Right cardiac atrium (tissue), 5 donors: ENCODE results near the gene SYCP2. TPM values are rescaled to one million over a fixed set of nuclear protein-coding genes. Genes with fewer than 3 reads are reported as not detected.
A peak's percentile ranks its signal among the peaks of the same experiment; 100 is the strongest.

ENCODE experiments used
- ATAC-seq, 2 donors: fragments of 200-7000 bp; cut with Tn5 transposase; one replicate each; pipeline versions ENCODE4 v1.8.0 to v1.9.1; 2020; ENCODE audit warnings: moderate library complexity in 2 of 2, mild to moderate bottlenecking in 1 of 2
- DNase-seq, 3 donors: peaks; one replicate each; pipeline ENCODE4 v3.0.0-alpha.2; 2020
- H3K27ac ChIP-seq: one replicate; pipeline ENCODE4 v1.5.1; 2013; ENCODE audit warnings: mild to moderate bottlenecking, low read length, control low read depth, moderate library complexity
- H3K27me3 ChIP-seq: one replicate; pipeline ENCODE4 v1.6.1; 2013; ENCODE audit not compliant: control insufficient read depth, insufficient read depth
- H3K4me1 ChIP-seq: one replicate; pipeline ENCODE4 v1.6.1; 2013; ENCODE audit warnings: low read length; ENCODE audit not compliant: control insufficient read depth, insufficient read depth
- H3K4me3 ChIP-seq: one replicate; pipeline ENCODE4 v1.5.1; 2013; ENCODE audit warnings: low read length, control low read depth
- H3K9me3 ChIP-seq: one replicate; pipeline ENCODE4 v1.6.1; 2013; ENCODE audit warnings: low read length; ENCODE audit not compliant: control insufficient read depth
- WGBS: extraction: QIAGEN DNeasy Blood & Tissue Kit; methylation state at CpG from one replicate; pipeline ENCODE4 v1.1.7; 2013; 5-methylcytosine and 5-hydroxymethylcytosine counted together
- intact Hi-C, 4 donors: fragments of 100-400 bp; cut with DNase I; formaldehyde crosslinking; loops; one replicate each; pipeline versions ENCODE4 v1.11.0 to v1.14.0; 2022 to 2023
- polyA plus RNA-seq: library from polyadenylated mRNA; stranded (reverse); fragments of 200-250 nt; gene quantifications from one replicate; pipeline ENCODE4 v1.2.3, GENCODE V29; 2013
- total RNA-seq, 4 donors: library from RNA; stranded (reverse); fragmentation: NEBNext Ultra II Directional; extraction: Animal tissue kit (Norgen Biotek cat#: 25700); gene quantifications; one replicate each; pipeline ENCODE4 v1.2.1, GENCODE V29; 2021
- donor health status: healthy with polysubstance abuse.
- donor health status: DM: no; HTN: yes; CAD: no.
- donor health status: DM: no; HTN: no; CAD: no.
- donor health status: DM: no; HTN: yes; CAD: no; lungs with severe emphysema.
- donor health status: DM: yes; HTN: yes; CAD: no.

The SYCP2 gene
- total and polyA plus RNA-seq, 5 donors: 1.6 to 1.8 (median 1.7) TPM

GRCh38 chr20:59828125-59829053, 105.0 kb downstream of the SYCP2 start:
- H3K27ac ChIP-seq: no peak overlapping the region
- ATAC-seq (no peak), DNase-seq (no peak)
- no peaks in the 10 kb centered on the region for H3K9me3 ChIP-seq
- no peak overlapping the region for H3K4me3 ChIP-seq
- peaks cover 2% of the 10 kb centered on the region for H3K4me1 ChIP-seq
- intact Hi-C loops: no loop called here
- WGBS: 86% methylated on average over 15 of the region's 15 CpGs
- no peaks in the 10 kb centered on the region for H3K27me3 ChIP-seq

- DNase-seq (no peak), ATAC-seq (no peak)
- H3K27me3 ChIP-seq: no peaks in the 10 kb centered on the region
- intact Hi-C loops: no loop called here
- H3K4me3 ChIP-seq: no peak overlapping the region
- H3K27ac ChIP-seq: no peak overlapping the region
- no peaks in the 10 kb centered on the region for H3K9me3 ChIP-seq
- peaks cover 2% of the 10 kb centered on the region for H3K4me1 ChIP-seq
- 79% methylated on average over 16 of the region's 16 CpGs for WGBS
Observed at GRCh38 chr20:59827138-59828056, 106.0 kb downstream of the SYCP2 start.

- 75% methylated on average over 11 of the region's 11 CpGs for WGBS
- Histone ChIP-seq H3K27me3 (no peaks in the 10 kb centered on the region), H3K9me3 (no peaks in the 10 kb centered on the region), H3K27ac (no peak overlapping the region), H3K4me1 (peaks cover 3% of the 10 kb centered on the region), H3K4me3 (no peak overlapping the region)
- intact Hi-C loops: no loop called here
- peak in 1 of 3 donors; percentile 66 for DNase-seq
- peak; percentile 70 to 85 for ATAC-seq
Observed at GRCh38 chr20:59825944-59826759, 107.3 kb downstream of the SYCP2 start.

DNA sequence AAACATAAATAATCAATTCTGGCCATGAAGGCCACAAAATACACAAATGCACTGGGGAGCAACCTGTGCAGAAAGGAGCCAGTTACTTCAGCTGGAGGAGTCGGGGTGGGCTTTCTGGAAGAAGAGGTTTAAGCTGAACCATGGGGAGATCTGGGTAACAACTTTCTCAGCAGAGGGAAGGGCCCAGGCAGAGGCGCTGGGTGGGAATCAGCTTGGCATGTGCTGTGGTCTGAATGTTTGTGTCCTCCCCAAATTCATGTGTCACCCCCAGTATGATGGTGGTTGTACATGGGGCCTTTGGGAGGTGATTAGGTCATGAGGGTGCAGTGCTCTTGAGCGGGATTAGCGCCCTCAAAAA, 107.9 kb downstream of the SYCP2 start:
- Histone ChIP-seq H3K4me3 (no peak overlapping the region), H3K9me3 (no peaks in the 10 kb centered on the region), H3K27ac (no peak overlapping the region), H3K27me3 (no peaks in the 10 kb centered on the region), H3K4me1 (peaks cover 5% of the 10 kb centered on the region)
- intact Hi-C loops: no loop called here
- ATAC-seq: no peak
- WGBS: 94% methylated on average over 4 of the region's 4 CpGs
- no peak for DNase-seq

GRCh38 chr20:59824711-59825562, 108.5 kb downstream of the SYCP2 start:
- H3K4me3 ChIP-seq: no peak overlapping the region
- peaks cover 5% of the 10 kb centered on the region for H3K4me1 ChIP-seq
- H3K9me3 ChIP-seq: no peaks in the 10 kb centered on the region
- WGBS: 73% methylated on average over 8 of the region's 8 CpGs
- intact Hi-C loops: no loop called here
- no peak overlapping the region for H3K27ac ChIP-seq
- H3K27me3 ChIP-seq: no peaks in the 10 kb centered on the region
- ATAC-seq (no peak), DNase-seq (no peak)

DNA sequence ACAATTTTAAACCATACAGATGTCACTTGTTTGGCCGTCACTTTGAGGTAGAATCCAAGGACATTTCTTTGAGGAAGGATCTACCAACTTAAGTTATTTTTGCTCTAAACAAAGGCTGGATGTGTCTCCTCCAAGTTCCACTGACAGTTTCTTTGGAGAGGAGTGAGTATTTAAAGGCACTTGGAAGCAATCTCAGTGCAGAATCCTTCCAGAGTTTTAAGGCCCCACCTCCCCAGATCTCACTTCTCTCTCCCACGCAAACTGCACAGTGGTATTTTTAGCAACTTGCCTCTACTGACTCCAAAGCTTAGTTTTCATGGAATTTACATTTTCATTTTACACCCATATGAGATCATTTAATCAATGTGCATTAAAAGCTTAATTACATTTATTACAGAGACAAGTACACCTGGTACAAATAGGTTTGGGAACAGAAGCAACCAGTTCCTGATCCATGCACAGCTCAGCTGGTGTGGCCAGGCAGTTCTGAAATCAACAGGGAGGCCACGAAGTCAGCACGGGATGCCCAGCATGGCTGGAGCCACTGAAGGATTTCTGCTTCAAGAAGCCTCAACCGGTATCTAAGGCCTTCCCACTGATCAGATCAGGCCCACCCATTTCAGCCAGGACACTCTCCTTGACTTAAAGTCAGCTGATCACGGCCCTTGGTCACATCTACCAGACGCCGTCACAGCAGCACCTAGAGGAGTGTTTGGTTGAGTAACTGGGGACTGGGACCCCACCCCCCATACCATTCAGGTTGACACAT, 109.8 kb downstream of the SYCP2 start:
- intact Hi-C loops: no loop called here
- WGBS: 59% methylated on average over 8 of the region's 8 CpGs
- DNase-seq (no peak), ATAC-seq (no peak)
- H3K4me3 ChIP-seq: no peak overlapping the region
- H3K27me3 ChIP-seq: no peaks in the 10 kb centered on the region
- no peak overlapping the region for H3K27ac ChIP-seq
- H3K9me3 ChIP-seq: no peaks in the 10 kb centered on the region
- peaks cover 2% of the 10 kb centered on the region for H3K4me1 ChIP-seq

DNA sequence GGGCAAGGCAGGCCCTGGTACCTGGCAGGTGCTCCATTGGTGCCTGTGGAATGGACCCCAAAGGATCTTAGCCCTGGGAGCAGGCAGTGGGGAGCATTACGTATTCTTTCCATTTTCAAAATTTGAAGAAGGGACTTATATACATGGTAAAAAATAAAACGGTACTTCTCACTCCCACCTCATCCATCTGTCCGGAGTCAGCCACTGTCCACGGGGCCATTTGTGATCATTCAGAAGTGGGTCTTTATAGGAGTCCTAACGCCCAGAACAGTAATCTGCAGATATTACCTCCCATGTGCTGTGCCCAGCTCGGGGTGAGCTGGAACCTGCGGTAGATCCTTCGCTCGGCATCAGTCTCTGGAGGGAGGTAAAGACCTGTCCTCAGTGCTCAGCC, 110.4 kb downstream of the SYCP2 start:
- 84% methylated on average over 9 of the region's 9 CpGs for WGBS
- DNase-seq (no peak), ATAC-seq (no peak)
- no peaks in the 10 kb centered on the region for H3K27me3 ChIP-seq
- H3K4me3 ChIP-seq: no peak overlapping the region
- intact Hi-C loops: no loop called here
- H3K9me3 ChIP-seq: no peaks in the 10 kb centered on the region
- H3K4me1 ChIP-seq: peaks cover 2% of the 10 kb centered on the region
- H3K27ac ChIP-seq: no peak overlapping the region

DNA sequence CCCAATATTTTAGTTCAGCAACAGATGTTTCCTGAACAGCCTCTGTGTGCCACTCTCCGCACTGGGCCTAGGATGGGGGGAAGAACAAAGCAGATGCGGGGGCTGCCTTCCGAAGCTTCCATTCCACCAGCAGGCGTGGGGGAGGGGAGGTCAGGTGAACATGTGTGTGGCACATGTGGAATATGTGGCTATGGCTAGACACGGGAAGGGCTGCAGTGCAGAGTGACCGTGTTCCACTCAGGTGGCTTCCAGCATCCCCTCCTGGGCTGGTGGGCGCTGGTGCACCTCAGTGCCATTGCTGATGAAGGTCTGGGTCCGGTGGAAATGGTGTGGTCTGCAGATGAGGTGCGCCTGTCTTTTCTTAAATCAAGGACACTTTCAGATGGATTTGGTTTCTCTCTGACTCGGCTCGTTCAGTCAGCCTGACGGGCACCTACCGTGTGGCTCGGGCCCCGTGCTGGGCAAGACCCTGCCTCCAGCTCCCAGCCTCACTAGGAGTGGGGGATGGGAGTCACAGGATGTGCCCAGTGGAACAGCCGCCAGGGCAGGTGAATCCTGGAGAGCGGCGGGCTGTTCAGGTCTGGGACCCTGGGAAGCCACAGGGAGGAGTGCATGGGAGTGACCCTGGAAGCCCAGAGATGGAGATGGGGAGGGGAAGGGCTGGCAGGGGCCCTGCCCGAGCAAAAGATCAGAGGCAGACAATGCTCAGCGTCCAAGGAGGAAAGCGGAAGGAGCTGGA, 111.0 kb downstream of the SYCP2 start:
- no peak overlapping the region for H3K27ac ChIP-seq
- no peak overlapping the region for H3K4me3 ChIP-seq
- intact Hi-C loops: no loop called here
- WGBS: 83% methylated on average over 21 of the region's 21 CpGs
- no peaks in the 10 kb centered on the region for H3K27me3 ChIP-seq
- DNase-seq (no peak), ATAC-seq (no peak)
- H3K9me3 ChIP-seq: no peaks in the 10 kb centered on the region
- peaks cover 2% of the 10 kb centered on the region for H3K4me1 ChIP-seq

DNA sequence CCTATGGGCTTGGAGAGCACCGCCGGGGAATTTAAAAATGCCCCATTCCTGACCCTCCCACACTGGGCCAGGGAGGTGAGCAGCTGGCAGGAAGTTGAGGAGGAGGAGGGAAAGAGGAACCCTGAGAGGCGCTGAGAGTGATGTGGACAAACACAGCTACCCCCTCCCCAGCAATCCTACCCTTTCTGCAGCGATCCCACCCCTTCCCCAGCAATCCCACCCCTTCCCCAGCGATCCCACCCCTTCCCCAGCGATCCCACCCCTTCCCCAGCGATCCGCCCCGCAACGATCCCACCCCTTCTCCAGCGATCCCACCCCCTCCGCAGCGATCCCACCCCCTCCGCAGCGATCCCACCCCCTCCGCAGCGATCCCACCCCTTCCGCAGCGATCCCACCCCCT, 111.6 kb downstream of the SYCP2 start:
- ATAC-seq (no peak), DNase-seq (no peak)
- H3K4me1 ChIP-seq: peaks cover 2% of the 10 kb centered on the region
- H3K27me3 ChIP-seq: no peaks in the 10 kb centered on the region
- H3K27ac ChIP-seq: no peak overlapping the region
- WGBS: 88% methylated on average over 18 of the region's 19 CpGs
- intact Hi-C loops: no loop called here
- H3K9me3 ChIP-seq: no peaks in the 10 kb centered on the region
- H3K4me3 ChIP-seq: no peak overlapping the region
